Endometrial microvascular endothelial cells (primary cell): ENCODE results near the gene PDCD1. TPM values are rescaled to one million over a fixed set of nuclear protein-coding genes. Genes with fewer than 3 reads are reported as not detected.

Source experiments
- in situ Hi-C: cut with HindIII; loops from 2 replicates; pipeline ENCODE4 v1.10.0; 2017; ENCODE audit warnings: low sequenced_read_pairs, low pct_unique_long_range_greater_than_20kb; ENCODE audit errors: inconsistent ontology term
- total RNA-seq: library from RNA; depleted of rRNA; stranded (reverse); fragments of >200 nt; gene quantifications from one replicate; pipeline ENCODE4 v1.2.3, GENCODE V29; 2015; ENCODE audit errors: inconsistent ontology term

The PDCD1 gene
- total RNA-seq, 1 donor from 2014 or later = not detected

DNA sequence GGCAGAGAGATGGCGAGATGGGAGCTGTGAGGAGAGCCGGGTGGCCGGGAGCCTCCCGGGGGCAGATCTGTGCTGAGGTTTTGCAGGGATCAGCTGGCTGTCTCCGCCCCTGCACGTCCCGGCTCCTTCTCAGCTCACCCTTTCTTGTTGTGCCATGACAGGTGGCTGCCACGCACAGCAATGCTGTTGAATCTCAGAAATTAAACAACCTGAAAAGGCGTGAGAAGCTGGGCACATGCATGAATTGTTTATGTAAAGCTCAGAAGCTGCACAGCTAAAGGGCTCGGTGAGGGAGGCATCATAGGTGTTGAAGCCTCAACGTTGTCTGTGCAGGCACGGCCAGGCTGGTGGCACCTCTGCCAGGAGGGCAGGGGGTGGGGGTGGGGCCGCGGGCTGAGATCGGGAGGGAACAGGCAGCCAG is 10.0 kb upstream of the PDCD1 start:
- in situ Hi-C loops = no loop called here

DNA sequence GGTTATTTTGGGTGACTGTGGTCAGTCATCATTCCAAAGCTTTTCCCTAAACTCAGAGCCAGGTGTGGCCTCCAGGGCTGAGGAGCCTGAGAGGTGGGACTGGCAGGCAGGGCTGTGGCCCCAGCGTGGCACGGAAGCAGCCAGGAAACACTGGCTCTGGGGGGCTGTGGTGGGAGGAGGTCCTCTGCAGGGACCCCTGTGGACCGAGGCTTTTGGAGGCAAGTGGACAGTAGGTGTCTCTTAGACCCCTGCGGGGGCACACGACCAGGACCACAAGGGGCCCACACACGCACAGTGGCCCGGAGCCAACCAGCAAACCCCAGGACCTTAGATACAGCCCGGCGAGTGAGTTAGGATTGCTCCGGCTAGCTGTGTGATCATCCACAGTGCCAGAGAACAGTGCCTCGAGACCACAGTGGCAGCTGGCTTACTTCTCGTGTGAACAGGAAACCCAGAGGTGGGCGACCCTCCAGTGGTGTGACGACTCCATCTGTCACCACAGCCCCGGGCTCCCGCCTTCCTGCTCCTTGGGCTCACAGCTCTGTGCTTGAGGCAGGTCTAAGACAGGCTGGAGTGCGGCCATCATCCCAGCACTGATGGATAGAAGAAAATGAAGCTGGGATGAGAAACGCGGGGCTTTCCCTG is 9.2 kb upstream of the PDCD1 start:
- in situ Hi-C loops = no loop called here

DNA sequence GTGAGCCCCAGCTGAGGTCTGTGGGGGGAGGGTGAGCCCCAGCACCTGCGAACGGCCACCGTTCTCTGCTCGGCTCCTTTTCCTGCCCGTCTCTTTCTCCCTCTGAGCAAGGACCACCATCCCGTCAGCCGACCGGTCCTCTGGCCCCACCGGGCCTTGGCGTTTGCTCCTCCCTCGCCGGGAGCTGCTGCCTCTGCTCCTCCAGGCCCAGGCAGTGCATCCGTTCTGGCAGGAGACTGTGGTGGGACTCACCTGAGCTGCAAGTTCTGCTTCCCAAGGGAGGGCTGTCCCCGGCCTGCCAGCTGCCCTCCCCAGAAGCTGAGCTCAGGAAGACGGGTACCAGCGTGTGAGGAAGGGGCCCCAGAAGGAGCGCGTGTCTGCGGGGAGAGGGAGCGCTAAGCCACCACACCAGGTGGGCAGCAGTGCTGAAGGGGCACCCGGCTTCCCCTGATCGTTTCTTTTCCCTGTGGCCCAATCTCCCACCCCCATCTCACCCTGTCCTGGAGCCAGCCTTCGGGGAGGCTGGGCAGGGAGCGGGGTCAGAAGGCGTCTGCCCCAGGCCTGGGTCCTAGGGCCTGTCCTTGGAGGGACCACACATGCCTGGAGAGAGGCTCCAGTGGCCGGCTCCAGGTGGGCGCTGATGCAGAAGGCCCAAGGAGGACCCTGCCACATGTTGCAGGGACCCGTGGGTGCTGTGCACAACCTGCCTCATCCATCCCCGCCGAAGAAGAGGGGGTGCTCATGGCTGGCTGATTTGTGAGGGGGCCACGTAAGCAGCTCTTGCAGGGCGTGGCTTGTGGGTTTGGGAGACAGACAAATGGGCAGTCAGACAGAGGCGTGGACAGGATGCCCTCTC is 8.3 kb upstream of the PDCD1 start:
- in situ Hi-C loops = no loop called here

DNA sequence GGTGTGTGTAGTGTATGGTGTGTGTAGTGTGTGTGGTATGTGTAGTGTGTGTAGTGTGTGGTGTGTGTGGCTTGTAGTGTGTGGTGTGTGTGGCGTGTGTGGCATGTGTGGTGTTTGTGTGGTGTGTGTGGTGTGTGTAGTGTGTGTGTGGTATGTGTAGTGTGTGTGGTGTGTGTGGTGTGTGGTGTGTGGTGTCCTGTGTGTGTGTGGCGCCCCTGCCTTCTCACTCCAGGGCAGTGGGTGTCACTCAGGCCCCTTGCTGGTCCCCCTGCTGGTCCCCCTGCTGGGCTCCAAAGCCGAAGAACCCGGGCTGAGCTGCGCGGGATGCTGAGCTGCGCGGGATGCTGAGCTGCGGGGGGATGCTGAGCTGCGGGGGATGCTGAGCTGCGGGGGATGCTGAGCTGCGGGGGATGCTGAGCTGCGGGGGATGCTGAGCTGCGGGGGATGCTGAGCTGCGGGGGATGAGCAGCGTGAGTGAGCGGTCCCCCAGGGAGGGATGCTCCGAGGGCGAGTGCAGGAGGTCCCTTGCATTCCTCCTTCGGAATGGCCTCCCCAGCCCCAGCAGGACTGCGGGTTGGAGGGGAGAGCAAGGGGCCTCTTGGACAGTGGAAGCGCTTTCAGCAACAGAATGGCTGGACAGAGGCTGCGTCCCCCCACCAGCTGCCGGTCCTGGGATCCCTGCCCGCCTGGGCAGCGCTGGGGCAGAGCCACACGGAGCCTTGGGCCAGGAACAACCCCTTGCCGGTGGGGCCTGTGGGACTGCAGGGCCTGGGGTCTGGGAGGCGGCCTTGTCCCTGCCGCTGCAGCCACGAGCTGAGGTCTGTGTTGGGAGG is 7.5 kb upstream of the PDCD1 start:
- in situ Hi-C loops = no loop called here

DNA sequence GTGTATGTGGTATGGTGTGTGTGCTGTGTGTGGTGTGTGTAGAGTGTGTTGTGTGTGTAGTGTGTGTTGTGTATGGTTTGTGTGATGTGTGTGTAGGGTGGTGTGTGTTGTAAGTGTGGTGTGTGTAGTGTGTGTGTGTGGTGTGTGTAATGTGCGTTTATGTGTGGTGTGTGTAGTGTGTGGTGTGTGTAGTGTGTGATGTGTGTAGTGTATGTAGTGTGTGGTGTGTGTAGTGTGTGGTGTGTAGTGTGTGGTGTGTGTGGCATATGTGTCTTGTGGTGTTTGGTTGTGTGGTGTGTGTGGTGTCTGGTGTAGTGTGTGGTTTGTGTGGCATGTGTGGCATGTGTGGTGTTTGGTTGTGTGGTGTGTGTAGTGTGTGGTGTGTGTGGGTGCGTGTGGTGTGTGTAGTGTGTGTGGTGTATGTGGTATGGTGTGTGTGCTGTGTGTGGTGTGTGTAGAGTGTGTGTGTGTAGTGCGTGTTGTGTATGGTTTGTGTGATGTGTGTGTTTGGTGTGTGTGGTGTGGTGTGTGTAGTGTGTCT is 6.8 kb upstream of the PDCD1 start:
- in situ Hi-C loops = no loop called here

DNA sequence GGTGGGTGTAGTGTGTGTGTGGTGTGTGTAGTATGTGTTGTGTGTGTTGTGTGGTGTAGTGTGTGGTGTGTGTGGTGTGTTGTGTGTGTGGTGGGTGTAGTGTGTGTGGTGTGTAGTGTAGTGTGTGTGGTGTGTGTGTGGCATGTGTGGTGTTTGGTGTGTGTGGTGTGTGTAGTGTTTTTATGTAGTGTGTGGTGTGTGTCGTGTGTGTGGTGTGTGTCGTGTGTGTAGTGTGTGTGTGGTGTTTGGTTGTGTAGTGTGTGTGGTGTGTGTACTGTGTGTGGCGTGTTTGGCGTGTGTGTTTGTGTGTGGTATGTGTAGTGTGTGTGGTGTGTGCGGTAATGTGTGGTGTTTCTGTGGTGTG is 6.1 kb upstream of the PDCD1 start:
- in situ Hi-C loops = no loop called here

DNA sequence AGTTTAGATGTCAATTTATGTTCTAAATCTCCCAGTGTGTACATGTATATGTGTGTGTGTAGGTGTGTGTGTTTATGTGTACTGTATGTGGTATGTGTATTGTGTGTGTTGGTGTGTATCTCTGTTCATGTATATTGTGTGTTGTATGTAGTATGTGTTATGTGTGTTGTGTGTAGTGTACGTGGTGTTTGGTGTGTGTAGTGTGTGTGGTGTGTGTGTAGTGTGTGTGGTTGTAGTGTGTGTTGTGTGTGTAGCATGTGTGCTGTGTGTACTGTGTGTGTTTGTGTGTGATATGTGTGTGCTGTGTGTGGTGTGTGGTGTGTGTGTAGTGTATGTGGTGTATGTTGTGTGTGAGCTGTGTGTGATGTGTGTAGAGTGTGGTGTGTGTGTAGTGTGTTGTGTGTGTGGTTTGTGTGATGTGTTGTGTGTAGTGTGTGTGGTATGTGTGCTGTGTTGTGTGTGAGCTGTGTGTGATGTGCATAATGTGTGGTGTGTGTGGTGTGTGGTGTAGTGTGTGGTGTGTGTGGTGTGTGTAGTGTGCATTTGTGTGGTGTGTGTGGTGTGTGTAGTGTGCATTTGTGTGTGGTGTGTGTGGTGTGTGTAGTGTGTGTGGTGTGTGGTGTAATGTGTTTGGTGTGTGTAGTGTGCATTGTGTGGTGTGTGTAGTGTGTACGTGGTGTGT is 5.6 kb upstream of the PDCD1 start:
- in situ Hi-C loops = no loop called here

DNA sequence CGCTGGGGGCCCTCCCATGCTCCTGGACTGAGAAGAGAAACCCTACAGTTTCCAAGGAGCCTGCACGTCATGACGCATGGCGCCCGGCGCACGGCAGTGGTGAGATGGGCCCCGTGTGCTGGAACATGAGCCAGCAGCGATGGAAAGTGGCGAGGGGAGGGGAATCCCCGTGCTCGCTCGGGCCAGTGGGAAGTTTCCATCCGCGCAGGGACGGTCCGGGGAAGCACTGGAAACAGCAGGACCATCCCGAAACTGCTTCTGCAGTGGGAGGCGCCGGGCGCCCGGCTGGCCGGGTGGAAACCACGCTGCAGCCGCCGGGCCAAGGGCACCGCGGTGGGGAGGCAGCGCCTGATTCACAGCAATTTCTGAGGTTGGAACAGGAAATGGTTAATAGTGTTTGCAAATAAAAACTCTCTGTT is 4.9 kb upstream of the PDCD1 start:
- in situ Hi-C loops = no loop called here

DNA sequence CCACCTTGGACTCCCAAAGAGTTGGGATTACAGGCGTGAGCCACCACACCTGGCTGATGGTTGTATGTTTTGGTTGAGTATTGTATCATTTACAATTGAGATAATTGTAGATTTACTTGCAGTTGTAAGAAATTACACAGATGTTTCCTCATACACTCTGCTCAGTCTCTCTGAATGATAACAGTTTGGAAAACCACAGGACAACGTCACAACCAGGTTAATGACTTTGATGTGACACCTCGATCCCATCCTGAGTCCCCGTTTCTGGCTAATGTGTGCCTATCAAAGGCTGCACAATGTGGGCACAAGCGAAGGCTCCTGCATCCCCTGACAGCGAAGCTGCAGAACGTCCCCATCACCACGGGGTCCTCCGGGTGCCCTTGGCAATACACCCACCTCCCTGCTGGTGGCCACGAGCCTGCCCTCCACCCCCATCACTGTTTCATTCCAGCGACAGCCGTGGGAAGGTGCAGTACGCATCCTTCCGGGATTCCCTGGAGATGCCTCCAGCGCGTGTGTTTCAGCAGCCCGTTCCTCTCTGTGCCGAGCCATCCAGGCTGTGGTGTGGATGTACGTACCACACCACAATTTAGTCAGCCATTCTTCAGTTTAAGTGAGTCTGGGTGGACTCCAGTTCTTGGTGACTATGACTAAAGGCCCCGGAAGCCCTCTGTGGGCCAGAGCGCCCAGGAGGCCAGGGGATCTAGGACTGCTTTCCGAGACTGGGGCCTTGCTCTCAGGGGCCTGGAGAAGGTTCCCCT is 4.3 kb upstream of the PDCD1 start:
- in situ Hi-C loops = no loop called here

DNA sequence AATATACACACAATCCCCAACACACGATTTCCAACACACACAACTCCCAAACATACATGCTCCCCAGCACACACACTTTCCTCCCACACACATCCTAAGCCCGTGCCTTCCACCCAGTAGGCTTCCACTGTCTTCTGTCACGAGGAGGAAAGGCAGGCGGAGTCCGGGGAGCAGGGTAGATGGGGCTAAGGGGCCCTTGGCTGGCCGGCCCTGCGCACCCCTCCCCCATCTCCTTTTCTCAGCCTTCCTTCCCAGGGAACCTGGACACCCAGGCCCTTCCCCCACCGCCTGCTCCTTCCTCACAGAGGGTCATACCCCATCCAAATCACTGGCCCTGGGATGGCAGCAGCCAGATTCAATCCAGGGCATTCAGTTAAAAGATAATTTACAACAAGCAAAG is 3.4 kb upstream of the PDCD1 start:
- in situ Hi-C loops = no loop called here

DNA sequence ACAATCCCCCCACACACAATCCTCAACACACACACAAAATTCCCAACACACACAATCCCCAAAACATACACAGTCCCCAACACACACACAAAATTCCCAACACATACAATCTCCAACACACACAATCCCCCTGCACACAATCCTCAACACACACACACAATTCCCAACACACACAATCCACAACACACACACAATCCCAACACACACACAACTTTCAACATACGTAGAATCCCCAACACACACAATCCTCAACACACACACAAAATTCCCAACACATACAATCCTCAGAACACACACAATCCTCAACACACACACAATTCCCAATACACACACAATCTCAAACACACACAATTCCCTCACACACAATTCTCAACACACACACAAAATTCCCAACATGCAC is 2.6 kb upstream of the PDCD1 start:
- in situ Hi-C loops = no loop called here

DNA sequence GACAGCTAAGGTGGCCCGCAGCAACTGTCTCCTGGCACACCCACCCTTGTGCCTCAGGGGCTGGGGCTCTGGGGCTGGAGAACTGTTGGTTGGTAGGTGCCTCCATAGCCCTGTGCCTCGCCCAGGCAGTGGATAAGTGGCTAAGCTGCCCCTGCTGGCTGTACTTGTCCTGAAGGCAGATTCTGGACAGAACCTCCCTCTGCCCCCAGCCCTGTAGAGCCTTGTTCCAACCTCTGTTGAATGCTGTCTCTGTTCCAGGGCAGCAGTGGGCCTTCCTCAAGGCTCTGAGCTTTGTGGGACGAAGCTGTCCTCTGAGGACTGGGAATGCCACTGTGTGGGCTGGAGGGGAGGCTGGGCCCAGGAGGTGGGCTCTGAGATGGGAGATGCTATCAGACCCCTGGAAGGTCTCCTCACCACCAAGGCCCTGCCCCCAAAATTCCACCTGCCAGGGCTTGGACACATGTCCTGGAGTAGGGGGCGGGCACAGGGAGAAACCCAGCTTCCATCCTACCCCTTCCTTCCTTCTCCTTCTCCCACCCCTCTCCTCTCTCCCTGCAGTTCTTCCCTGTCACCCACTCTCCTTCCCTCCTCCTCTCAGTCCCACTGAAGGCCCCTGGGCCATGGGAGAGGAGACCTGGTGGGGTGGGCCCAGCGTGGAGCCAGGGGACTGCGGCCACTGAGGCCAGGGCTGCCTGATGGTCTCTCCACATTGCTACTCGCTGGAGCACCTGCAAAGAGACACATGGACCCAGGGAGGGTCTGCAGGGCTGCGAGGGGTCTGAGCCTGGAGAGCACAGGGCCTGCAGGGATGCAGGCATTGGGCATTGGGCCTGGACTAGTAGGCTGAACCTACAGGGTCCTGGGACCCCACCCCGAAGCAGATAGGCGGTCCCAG is 1.7 kb upstream of the PDCD1 start:
- in situ Hi-C loops = no loop called here

DNA sequence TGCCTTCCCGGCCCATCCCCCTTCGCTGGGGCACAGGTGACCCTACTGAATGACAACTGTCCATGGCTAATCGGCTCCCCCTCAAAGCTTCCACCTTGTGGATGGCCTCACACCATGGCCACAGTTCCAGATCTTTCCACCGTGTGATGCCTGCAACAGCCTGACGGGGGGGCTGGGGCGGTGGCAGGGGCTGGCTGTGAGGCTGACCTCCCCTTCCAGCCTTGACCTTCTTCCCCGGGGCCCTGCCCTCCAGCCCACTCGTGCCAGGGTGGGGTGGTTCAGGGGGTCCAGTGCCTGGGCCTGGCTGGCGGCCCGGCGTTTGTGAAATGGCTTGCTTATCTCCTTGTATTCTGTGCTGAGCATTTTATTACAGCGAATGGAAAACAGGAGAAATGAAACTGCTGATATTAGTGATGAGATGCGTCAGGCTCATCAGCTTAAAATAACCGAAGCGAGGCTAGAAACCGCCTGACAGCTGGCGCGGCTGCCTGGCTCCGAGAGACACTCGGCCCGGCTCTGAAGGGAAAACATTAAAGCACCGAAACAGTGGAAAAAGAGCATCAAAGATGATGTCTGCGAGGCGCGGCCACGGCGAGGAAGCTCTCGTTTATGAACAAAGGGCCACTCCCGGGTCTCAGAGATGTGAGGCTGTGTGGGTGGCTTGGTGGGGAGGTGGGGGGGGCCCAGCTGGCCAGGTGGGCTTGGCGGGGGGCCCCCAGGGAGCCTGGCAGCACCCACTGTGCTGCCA is 916 bp upstream of the PDCD1 start:
- in situ Hi-C loops = no loop called here

DNA sequence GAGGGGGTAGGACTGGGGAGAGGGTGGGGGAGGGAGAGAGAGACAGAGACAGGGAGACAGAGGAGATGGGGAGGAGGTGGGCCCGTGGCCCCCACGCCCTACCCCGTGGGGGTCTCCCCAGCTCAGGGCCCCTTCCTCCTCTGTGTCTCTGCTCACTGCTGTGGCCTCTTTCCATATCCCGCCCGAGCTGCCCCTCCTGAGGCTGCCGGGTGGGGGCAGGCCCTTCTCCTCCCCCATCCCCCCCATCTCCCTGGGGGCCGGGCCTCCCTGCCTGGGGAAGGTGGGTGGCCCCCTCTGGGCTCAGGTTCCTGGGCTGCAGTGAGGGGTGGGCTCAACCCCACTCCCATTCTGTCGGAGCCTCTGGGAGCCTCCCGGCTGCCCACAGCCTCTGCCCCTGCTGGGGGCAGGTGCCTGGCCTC is 332 bp upstream of the PDCD1 start:
- in situ Hi-C loops = no loop called here

DNA sequence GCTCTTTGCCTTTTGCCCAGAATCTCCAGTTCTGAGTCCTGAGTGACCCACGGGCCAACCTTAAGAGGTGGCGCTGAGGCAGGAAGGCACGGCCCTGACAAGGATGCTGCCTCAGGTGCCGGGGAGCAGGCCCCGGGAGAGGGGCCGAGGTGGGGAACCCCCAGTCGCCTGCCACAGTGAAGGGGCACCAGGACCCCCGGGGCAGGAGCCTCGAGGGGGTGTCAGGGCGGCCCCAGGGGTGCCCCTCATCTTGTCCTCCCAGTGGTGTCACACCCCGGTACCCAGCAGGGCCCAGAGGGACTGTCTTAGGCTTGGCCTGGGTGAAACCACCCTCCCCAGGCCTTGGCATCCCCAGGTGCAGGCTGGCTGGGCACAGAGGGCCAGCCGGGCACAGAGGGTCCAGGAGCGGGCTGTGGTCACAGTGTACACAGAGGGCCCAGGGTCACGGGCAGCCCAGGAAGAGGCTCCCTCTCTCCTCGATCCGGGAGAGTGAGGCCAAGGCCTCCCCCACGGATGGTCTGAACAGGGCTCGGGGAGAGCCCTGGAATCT is 1.0 kb downstream of the PDCD1 start:
- in situ Hi-C loops = no loop called here

DNA sequence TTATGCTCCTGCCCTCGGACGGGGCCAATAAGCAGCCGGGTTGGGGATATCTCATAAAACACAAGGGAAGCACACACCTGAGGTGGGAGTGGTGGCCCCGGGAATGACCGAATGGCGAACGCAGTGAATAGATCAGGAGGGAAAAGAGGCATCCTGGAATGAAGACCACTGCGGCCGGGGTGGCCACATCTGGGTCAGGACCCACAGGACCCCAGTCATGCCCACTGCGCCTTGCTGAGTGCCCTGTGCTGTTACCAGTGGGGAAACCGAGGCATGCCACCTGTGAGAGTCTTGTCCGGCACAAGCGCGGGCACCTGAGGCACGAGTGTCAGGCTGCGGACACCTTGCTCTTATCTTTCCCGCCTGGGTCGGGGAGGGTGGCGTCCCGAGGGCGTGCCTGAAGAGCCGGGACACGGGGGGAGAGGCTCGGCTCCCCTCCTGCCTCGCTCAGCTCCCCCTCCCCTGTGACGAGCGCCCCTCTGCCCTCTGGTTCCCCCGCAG is 1.6 kb downstream of the PDCD1 start:
- in situ Hi-C loops = no loop called here
